Endothelial cell of umbilical vein (primary cell): ENCODE measurements around the gene FILIP1. TPM values are rescaled to one million over a fixed set of nuclear protein-coding genes. Genes with fewer than 3 reads are reported as not detected.

Source experiments
- BruUV-seq: library from RNA; stranded (reverse); fragments of 400-500 nt; replicated peaks from 2 replicates; lab custom pipeline; 2021; lab: Mats Ljungman, UMichigan
- CTCF ChIA-PET: fragments of 300-600, 350-600 bp; sonication (Branson Sonifier 250); formaldehyde crosslinking; loops from one replicate; lab custom pipeline; 2021; ENCODE audit warnings: antibody characterized with exemption, inconsistent platforms; lab: Charles Lee
- POLR2A ChIA-PET: fragments of 300-600, 350-600 bp; sonication (Branson Sonifier 250); formaldehyde crosslinking; loops from one replicate; lab custom pipeline; 2021; ENCODE audit warnings: antibody characterized with exemption, inconsistent platforms; lab: Charles Lee
- DNase-seq: peaks from one replicate; pipeline ENCODE4 v3.0.0-alpha.2; 2011; ENCODE audit warnings: low read depth, low spot score
- FAIRE-seq: peaks from 2 replicates; lab custom pipeline; 2011; peaks lifted over from hg19 to GRCh38; lab: Jason Lieb, UNC
- H2AFZ ChIP-seq: 2 replicates; pipeline ENCODE4 v1.6.0; 2012; ENCODE audit warnings: low read depth, low read length, control low read depth, inconsistent platforms
- H3K27ac ChIP-seq: 2 replicates; pipeline ENCODE4 v1.5.1; 2011; ENCODE audit warnings: low read depth, mild to moderate bottlenecking, control low read depth, low read length, moderate library complexity; ENCODE audit not compliant: insufficient read depth
- H3K27me3 ChIP-seq, 2 experiments: 2 replicates each; pipeline versions ENCODE4 v1.6.0 to v1.6.1; 2011; ENCODE audit warnings: low read length in 2 of 2, mixed read lengths in 1 of 2; ENCODE audit not compliant: control insufficient read depth in 2 of 2, insufficient read depth in 2 of 2
- H3K36me3 ChIP-seq, 2 experiments: 2 replicates in 1 of 2; 3 replicates in 1 of 2; pipeline ENCODE4 v1.5.1; 2011; ENCODE audit warnings: low read length in 2 of 2, mild to moderate bottlenecking in 1 of 2, moderate library complexity in 1 of 2; ENCODE audit not compliant: control insufficient read depth in 2 of 2, insufficient read depth in 2 of 2; ENCODE audit errors: extremely low read depth in 1 of 2
- H3K4me1 ChIP-seq: 3 replicates; pipeline ENCODE4 v1.5.1; 2011; ENCODE audit warnings: mild to moderate bottlenecking, low read length; ENCODE audit not compliant: control insufficient read depth, insufficient read depth; ENCODE audit errors: extremely low read depth
- H3K4me2 ChIP-seq: 2 replicates; pipeline ENCODE4 v1.6.1; 2011; ENCODE audit warnings: low read length, control low read depth, mixed read lengths; ENCODE audit not compliant: insufficient read depth
- H3K4me3 ChIP-seq, 3 experiments: fragments of 200-600 bp in 1 of 3; sonication (generic), shearing (Covaris generic) in 1 of 3; replicated peaks in 1 of 3; 2 replicates each; pipeline ENCODE4 v1.5.1; 2011 to 2016; ENCODE audit warnings: control low read depth in 3 of 3, low read length in 3 of 3, mild to moderate bottlenecking in 2 of 3, inconsistent platforms in 1 of 3, low read depth in 1 of 3, moderate library complexity in 1 of 3; ENCODE audit not compliant: insufficient read depth in 1 of 3
- H3K79me2 ChIP-seq: 2 replicates; pipeline ENCODE4 v1.6.0; 2012; ENCODE audit warnings: low read length, inconsistent platforms; ENCODE audit not compliant: control insufficient read depth, insufficient read depth
- H3K9ac ChIP-seq: replicated peaks from 2 replicates; pipeline ENCODE3; 2011; ENCODE audit warnings: low read length, control low read depth; ENCODE audit not compliant: insufficient read depth; ENCODE audit errors: extremely low read depth
- H3K9me1 ChIP-seq: replicated peaks from 3 replicates; pipeline ENCODE4 v1.6.0; 2011; ENCODE audit warnings: mild to moderate bottlenecking, low read length; ENCODE audit not compliant: control insufficient read depth, insufficient read depth; ENCODE audit errors: extremely low read depth
- H3K9me3 ChIP-seq: replicated peaks from 2 replicates; pipeline ENCODE4 v1.5.1; 2012; ENCODE audit warnings: low read length, inconsistent platforms; ENCODE audit not compliant: control insufficient read depth, insufficient read depth
- H4K20me1 ChIP-seq: replicated peaks from 2 replicates; pipeline ENCODE3; 2011; ENCODE audit warnings: mild to moderate bottlenecking, low read length; ENCODE audit not compliant: control insufficient read depth, insufficient read depth; ENCODE audit errors: extremely low read depth
- CTCF ChIP-seq, 2 donors: IDR thresholded peaks; 1 replicate in 1 of 2; 2 replicates in 1 of 2; pipeline ENCODE4 v1.5.1; 2011; ENCODE audit warnings: low read length in 2 of 2, mild to moderate bottlenecking in 2 of 2, moderate library complexity in 2 of 2, control low read depth in 1 of 2, inconsistent platforms in 1 of 2, low read depth in 1 of 2; ENCODE audit not compliant: insufficient read depth in 1 of 2; ENCODE audit errors: extremely low read depth in 1 of 2
- EZH2 ChIP-seq: IDR thresholded peaks from 2 replicates; pipeline ENCODE4 v1.6.1; 2012; ENCODE audit warnings: borderline replicate concordance, low read depth, mild to moderate bottlenecking, moderate library complexity, low read length, inconsistent platforms; ENCODE audit not compliant: severe bottlenecking
- FOS ChIP-seq: IDR thresholded peaks from 2 replicates; pipeline ENCODE4 v1.6.1; 2011; ENCODE audit warnings: mild to moderate bottlenecking, low read length, moderate library complexity, borderline replicate concordance; ENCODE audit not compliant: insufficient read depth
- GATA2 ChIP-seq: IDR thresholded peaks from 2 replicates; pipeline ENCODE4 v1.7.0; 2011; ENCODE audit warnings: low read depth, mild to moderate bottlenecking, moderate library complexity, mixed read lengths, low read length; ENCODE audit not compliant: insufficient read length, insufficient read depth
- JUN ChIP-seq: IDR thresholded peaks from 2 replicates; pipeline ENCODE4 v1.6.1; 2011; ENCODE audit warnings: borderline replicate concordance, low read depth; ENCODE audit not compliant: insufficient read length, insufficient read depth
- MAX ChIP-seq: IDR thresholded peaks from 2 replicates; pipeline ENCODE4 v1.6.1; 2011; ENCODE audit not compliant: insufficient read depth, insufficient read length
- MYC ChIP-seq: IDR thresholded peaks from one replicate; pipeline ENCODE4 v1.6.1; 2011; ENCODE audit warnings: mild to moderate bottlenecking, low read depth, low read length
- POLR2A ChIP-seq: IDR thresholded peaks from 2 replicates; pipeline ENCODE4 v1.6.1; 2012; ENCODE audit warnings: low read depth, mild to moderate bottlenecking, control low read depth, low read length
- POLR2AphosphoS5 ChIP-seq: IDR thresholded peaks from 2 replicates; pipeline ENCODE4 v1.6.1; 2012; ENCODE audit warnings: low read depth, mild to moderate bottlenecking, control low read depth, low read length, moderate library complexity; ENCODE audit not compliant: insufficient read depth
- dilution Hi-C: fragments of 300-500 bp; cut with MboI; formaldehyde crosslinking; loops from one replicate; pipeline ENCODE4 v1.15.0; 2019; ENCODE audit warnings: low sequenced_read_pairs; ENCODE audit not compliant: extremely low pct_ligation_motif_present
- intact Hi-C: fragments of 100-400 bp; cut with micrococcal nuclease; formaldehyde crosslinking; loops from one replicate; pipeline ENCODE4 v1.10.0; 2022
- polyA plus RNA-seq, 4 experiments: library from polyadenylated mRNA; depleted of rRNA in 3 of 4; stranded (reverse) in 3 of 4; unstranded in 1 of 4; fragments of >200 nt; gene quantifications; 2 replicates each; pipeline versions ENCODE4 v1.2.1 to v1.2.3, GENCODE V29; 2011 to 2012; ENCODE audit warnings: missing spikeins in 1 of 4
- total RNA-seq: library from RNA; stranded (reverse); gene quantifications from 2 replicates; pipeline ENCODE4 v1.2.3, GENCODE V29; 2021

Gene FILIP1
- total and polyA plus RNA-seq, 2 donors (not counting 3 experiments of a cell fraction or from before 2014, with no cell fraction given): 2.8 to 13.7 TPM

GRCh38 chr6:75524322-75524972 lies 30.8 kb upstream of the FILIP1 start:
- no peaks in the 10 kb centered on the region for H3K36me3 ChIP-seq
- H3K9me1 ChIP-seq: no peaks in the 10 kb centered on the region
- dilution Hi-C loops (no loop called here), intact Hi-C loops (loop anchor here (1.0 kb wide), 3 partner anchors 28 to 106 kb away; no protein-coding TSS in a partner anchor)
- peak overlapping the region; percentile 66 for H3K9ac ChIP-seq
- H2AFZ ChIP-seq: peak overlapping the region; percentile 84
- TSS peak; percentile 97 for BruUV-seq
- DNase-seq (peak; percentile 95), FAIRE-seq (peak; percentile 71)
- peak overlapping the region; percentile 75 for H3K27ac ChIP-seq
- H4K20me1 ChIP-seq: no peaks in the 10 kb centered on the region
- no peaks in the 10 kb centered on the region for H3K79me2 ChIP-seq
- H3K4me3 ChIP-seq: peak overlapping the region in 1 of 3 experiments; percentile 19
- POLR2A ChIA-PET: interaction anchor here (0.6 to 1.2 kb wide), 2 partner anchors 107 to 243 kb away, joined by 3 to 4 read pairs; no protein-coding TSS in a partner anchor
- H3K27me3 ChIP-seq: peaks cover 2 to 3% of the 10 kb centered on the region in 2 experiments
- peak overlapping the region; percentile 81 for H3K4me2 ChIP-seq
- H3K9me3 ChIP-seq: no peaks in the 10 kb centered on the region
- TF ChIP-seq JUN (peak; percentile 63), MAX (no peak), MYC (no peak), GATA2 (peak; percentile 85), POLR2AphosphoS5 (peak; percentile 66)
- CTCF ChIA-PET: interaction anchor here (0.8 to 3.8 kb wide), 32 partner anchors 18 to 316 kb away, joined by 3 to 51 read pairs (median 4); partner anchors contain the start of gene TMEM30A
- peaks cover 14% of the 10 kb centered on the region for H3K4me1 ChIP-seq

- H3K4me1 ChIP-seq: no peaks in the 10 kb centered on the region
- H3K4me3 ChIP-seq: no peak overlapping the region
- H2AFZ ChIP-seq: no peak overlapping the region
- CTCF ChIA-PET: interaction anchor here (0.9 kb wide), 1 partner anchor 12 kb away, joined by 3 read pairs; no protein-coding TSS in a partner anchor
- no peak for DNase-seq
- H3K79me2 ChIP-seq: no peaks in the 10 kb centered on the region
- no peaks in the 10 kb centered on the region for H3K27me3 ChIP-seq
- no peaks in the 10 kb centered on the region for H3K9me1 ChIP-seq
- no peaks in the 10 kb centered on the region for H3K9me3 ChIP-seq
- H3K27ac ChIP-seq: no peak overlapping the region
- intact Hi-C loops (no loop called here), dilution Hi-C loops (no loop called here)
- BruUV-seq: no TSS peak
- no peaks in the 10 kb centered on the region for H3K36me3 ChIP-seq
- H3K4me2 ChIP-seq: no peak overlapping the region
- no peak for TF ChIP-seq FOS
- TF ChIP-seq JUN: no peak
- no peak for TF ChIP-seq CTCF (IDR thresholded peaks at IDR 0.05; ENCODE audit: extremely low read depth in 1 of 2, insufficient read depth in 1 of 2, low read depth in 1 of 2, low read length in 2 of 2)
- TF ChIP-seq POLR2A: no peak
- TF ChIP-seq MYC: no peak
- TF ChIP-seq EZH2: no peak
- no peak for TF ChIP-seq GATA2
- no peak for TF ChIP-seq POLR2AphosphoS5
- no peak for TF ChIP-seq MAX
- FAIRE-seq: no peak
- H4K20me1 ChIP-seq: no peaks in the 10 kb centered on the region
- no peak overlapping the region for H3K9ac ChIP-seq
- POLR2A ChIA-PET: no interaction called here
Observed at GRCh38 chr6:75516757-75517156, 23.2 kb upstream of the FILIP1 start.
